OCI-LY7 (cell line): ENCODE results near the gene STARD3. TPM values are rescaled to one million over a fixed set of nuclear protein-coding genes. Genes with fewer than 3 reads are reported as not detected.

ENCODE experiments used
- BruUV-seq: library from RNA; stranded (reverse); fragments of 400-500 nt; replicated peaks from 2 replicates; lab custom pipeline; 2021; lab: Mats Ljungman, UMichigan
- CTCF ChIA-PET: fragments of 300-600 bp; sonication (Branson Sonifier 250); formaldehyde crosslinking; loops from one replicate; lab custom pipeline; 2022; ENCODE audit warnings: antibody characterized with exemption; ENCODE audit not compliant: unreplicated experiment; lab: Charles Lee
- POLR2A ChIA-PET: fragments of 300-600 bp; sonication (Branson Sonifier 250); formaldehyde crosslinking; loops from one replicate; lab custom pipeline; 2022; ENCODE audit warnings: antibody characterized with exemption; lab: Charles Lee
- DNase-seq: peaks from one replicate; pipeline ENCODE4 v3.0.0-alpha.2; 2015; ENCODE audit warnings: low spot score
- H2AFZ ChIP-seq: fragments of 200-600 bp; sonication (generic), shearing (Covaris generic); 2 replicates; pipeline ENCODE4 v1.6.1; 2014; ENCODE audit warnings: mild to moderate bottlenecking, antibody characterized with exemption, low read length, moderate library complexity
- H3K27ac ChIP-seq: fragments of 200-600 bp; sonication (generic); 2 replicates; pipeline ENCODE4 v1.5.1; 2014; ENCODE audit warnings: mixed run types, low read depth, mild to moderate bottlenecking, moderate library complexity, low read length, inconsistent platforms; ENCODE audit not compliant: poor library complexity, severe bottlenecking
- H3K36me3 ChIP-seq: fragments of 200-600 bp; sonication (generic); 2 replicates; pipeline ENCODE4 v1.6.1; 2014; ENCODE audit warnings: mild to moderate bottlenecking, antibody characterized with exemption, low read length, moderate library complexity, mixed read lengths; ENCODE audit not compliant: insufficient read depth
- H3K4me1 ChIP-seq: fragments of 200-600 bp; sonication (generic); 2 replicates; pipeline ENCODE4 v1.5.1; 2014; ENCODE audit warnings: mild to moderate bottlenecking, low read length; ENCODE audit not compliant: insufficient read depth, poor library complexity, severe bottlenecking
- H3K4me2 ChIP-seq: fragments of 200-600 bp; sonication (generic); 2 replicates; pipeline ENCODE4 v1.6.1; 2014; ENCODE audit warnings: mild to moderate bottlenecking, low read length
- H3K4me3 ChIP-seq: fragments of 200-600 bp; sonication (generic); 2 replicates; pipeline ENCODE4 v1.5.1; 2014; ENCODE audit warnings: mild to moderate bottlenecking, low read depth, low read length; ENCODE audit not compliant: poor library complexity, severe bottlenecking
- H3K79me2 ChIP-seq: fragments of 200-600 bp; sonication (generic); 2 replicates; pipeline ENCODE4 v1.6.1; 2016; ENCODE audit warnings: low read depth, mild to moderate bottlenecking, low read length, moderate library complexity, mixed read lengths; ENCODE audit not compliant: insufficient read depth
- H3K9me2 ChIP-seq: fragments of 200-600 bp; sonication (generic); 2 replicates; pipeline ENCODE4 v1.6.1; 2016; ENCODE audit warnings: mild to moderate bottlenecking, low read length, mixed read lengths; ENCODE audit not compliant: insufficient read depth
- H3K9me3 ChIP-seq: fragments of 200-600 bp; sonication (generic); 2 replicates; pipeline ENCODE4 v1.6.1; 2014; ENCODE audit warnings: mild to moderate bottlenecking, mixed run types, low read length, mixed read lengths
- H4K20me1 ChIP-seq: fragments of 200-600 bp; sonication (generic); 2 replicates; pipeline ENCODE4 v1.6.1; 2014; ENCODE audit warnings: mild to moderate bottlenecking, antibody characterized with exemption, low read length, moderate library complexity, mixed read lengths; ENCODE audit not compliant: insufficient read depth
- EZH2phosphoT487 ChIP-seq: fragments of 200-600 bp; sonication (generic); IDR thresholded peaks from 2 replicates; pipeline ENCODE4 v1.6.1; 2018; ENCODE audit warnings: low read depth, borderline replicate concordance, mild to moderate bottlenecking, mixed run types, antibody characterized with exemption, low read length, moderate library complexity, mixed read lengths
- intact Hi-C: fragments of 100-400 bp; cut with micrococcal nuclease; formaldehyde crosslinking; loops from one replicate; pipeline ENCODE4 v1.10.0; 2022; ENCODE audit not compliant: unreplicated experiment
- total RNA-seq, 2 experiments: library from RNA; depleted of rRNA in 1 of 2; stranded (reverse); fragments of >200 nt in 1 of 2; shearing (Covaris generic) in 1 of 2; gene quantifications; 2 replicates each; pipeline ENCODE4 v1.2.3, GENCODE V29; 2014 to 2022
- TF ChIP-seq, protein P1 (sequence below): fragments of 200-600 bp; sonication (generic); conservative IDR thresholded peaks from 2 replicates; pipeline ENCODE4 v1.5.1; 2014; ENCODE audit warnings: mild to moderate bottlenecking, antibody characterized with exemption, low read length, moderate library complexity, mixed read lengths

Gene STARD3
- total RNA-seq, 2 experiments from 2014 or later: 36.5 to 54.2 TPM

- POLR2A ChIA-PET: no interaction called here
- H3K9me3 ChIP-seq: no peaks in the 10 kb centered on the region
- H4K20me1 ChIP-seq: no peaks in the 10 kb centered on the region
- no peaks in the 10 kb centered on the region for H3K4me1 ChIP-seq
- no peak for TF ChIP-seq EZH2phosphoT487
- TF ChIP-seq, protein P1, sequence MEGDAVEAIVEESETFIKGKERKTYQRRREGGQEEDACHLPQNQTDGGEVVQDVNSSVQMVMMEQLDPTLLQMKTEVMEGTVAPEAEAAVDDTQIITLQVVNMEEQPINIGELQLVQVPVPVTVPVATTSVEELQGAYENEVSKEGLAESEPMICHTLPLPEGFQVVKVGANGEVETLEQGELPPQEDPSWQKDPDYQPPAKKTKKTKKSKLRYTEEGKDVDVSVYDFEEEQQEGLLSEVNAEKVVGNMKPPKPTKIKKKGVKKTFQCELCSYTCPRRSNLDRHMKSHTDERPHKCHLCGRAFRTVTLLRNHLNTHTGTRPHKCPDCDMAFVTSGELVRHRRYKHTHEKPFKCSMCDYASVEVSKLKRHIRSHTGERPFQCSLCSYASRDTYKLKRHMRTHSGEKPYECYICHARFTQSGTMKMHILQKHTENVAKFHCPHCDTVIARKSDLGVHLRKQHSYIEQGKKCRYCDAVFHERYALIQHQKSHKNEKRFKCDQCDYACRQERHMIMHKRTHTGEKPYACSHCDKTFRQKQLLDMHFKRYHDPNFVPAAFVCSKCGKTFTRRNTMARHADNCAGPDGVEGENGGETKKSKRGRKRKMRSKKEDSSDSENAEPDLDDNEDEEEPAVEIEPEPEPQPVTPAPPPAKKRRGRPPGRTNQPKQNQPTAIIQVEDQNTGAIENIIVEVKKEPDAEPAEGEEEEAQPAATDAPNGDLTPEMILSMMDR: no peak
- H2AFZ ChIP-seq: no peak within 1 kb of the TSS
- no TSS peak for BruUV-seq
- no peaks in the 10 kb centered on the region for H3K79me2 ChIP-seq
- no peak within 1 kb of the TSS for H3K4me2 ChIP-seq
- H3K27ac ChIP-seq: no peak within 1 kb of the TSS
- peaks cover 20% of the 10 kb centered on the region; the same call in 1 of the 2 replicates for H3K36me3 ChIP-seq
- H3K4me3 ChIP-seq: no peak within 1 kb of the TSS
- no peaks in the 10 kb centered on the region for H3K9me2 ChIP-seq
- intact Hi-C loops: no loop called here
- CTCF ChIA-PET: no interaction called here
- no peak for DNase-seq
Measured at GRCh38 chr17:39664581-39665561, 27.9 kb downstream of the STARD3 start, which contains the start of gene TCAP. Gene TCAP (plus strand): TSS chr17:39665349. CDS start chr17:39665360, 11 bp downstream.

DNA sequence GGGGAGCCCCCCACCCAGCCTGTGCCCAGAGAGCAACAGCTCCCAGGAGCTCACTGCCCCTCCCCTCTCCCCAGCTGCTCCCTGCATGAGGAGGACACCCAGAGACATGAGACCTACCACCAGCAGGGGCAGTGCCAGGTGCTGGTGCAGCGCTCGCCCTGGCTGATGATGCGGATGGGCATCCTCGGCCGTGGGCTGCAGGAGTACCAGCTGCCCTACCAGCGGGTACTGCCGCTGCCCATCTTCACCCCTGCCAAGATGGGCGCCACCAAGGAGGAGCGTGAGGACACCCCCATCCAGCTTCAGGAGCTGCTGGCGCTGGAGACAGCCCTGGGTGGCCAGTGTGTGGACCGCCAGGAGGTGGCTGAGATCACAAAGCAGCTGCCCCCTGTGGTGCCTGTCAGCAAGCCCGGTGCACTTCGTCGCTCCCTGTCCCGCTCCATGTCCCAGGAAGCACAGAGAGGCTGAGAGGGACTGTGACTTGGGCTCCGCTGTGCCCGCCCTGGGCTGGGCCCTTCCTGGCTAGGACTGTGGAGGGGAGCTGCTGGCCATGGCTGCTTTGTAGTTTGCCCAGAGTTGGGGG is 28.8 kb downstream of the STARD3 start:
- Histone ChIP-seq H3K4me2 (no peak overlapping the region), H3K79me2 (no peaks in the 10 kb centered on the region), H4K20me1 (no peaks in the 10 kb centered on the region), H3K36me3 (peaks cover 11% of the 10 kb centered on the region; the same call in 1 of the 2 replicates), H2AFZ (no peak overlapping the region), H3K4me3 (no peak overlapping the region), H3K9me3 (no peaks in the 10 kb centered on the region), H3K9me2 (no peaks in the 10 kb centered on the region), H3K4me1 (no peaks in the 10 kb centered on the region), H3K27ac (no peak overlapping the region)
- intact Hi-C loops: no loop called here
- no TSS peak for BruUV-seq
- ChIA-PET POLR2A (no interaction called here), CTCF (no interaction called here)
- TF ChIP-seq EZH2phosphoT487: no peak
- TF ChIP-seq, protein P1: no peak
- no peak for DNase-seq
